Liver (tissue), 3 donors: ENCODE measurements around the gene SMOC2.

Experiments used
- ATF3 ChIP-seq: IDR thresholded peaks from 2 replicates; pipeline ENCODE4 v1.6.1; 2016; ENCODE audit warnings: antibody characterized with exemption
- CTCF ChIP-seq: fragments of 150-350 bp; IDR thresholded peaks from 2 replicates; pipeline ENCODE4 v1.5.1; 2017; ENCODE audit warnings: improper control_type of control experiment, low read depth, low read length; ENCODE audit not compliant: missing input control
- EGR1 ChIP-seq, 2 donors: IDR thresholded peaks; 2 replicates each; pipeline ENCODE4 v1.6.1; 2016 to 2018; ENCODE audit warnings: antibody characterized with exemption in 2 of 2, low read depth in 2 of 2
- JUND ChIP-seq, 2 donors: IDR thresholded peaks; 2 replicates each; pipeline ENCODE4 v1.6.1; 2016; ENCODE audit warnings: antibody characterized with exemption in 2 of 2
- RAD21 ChIP-seq, 2 donors: IDR thresholded peaks; 2 replicates each; pipeline ENCODE4 v1.6.1; 2016; ENCODE audit warnings: antibody characterized with exemption in 2 of 2, mild to moderate bottlenecking in 2 of 2
- TAF1 ChIP-seq: conservative IDR thresholded peaks from 2 replicates; pipeline ENCODE4 v1.6.1; 2016; ENCODE audit warnings: antibody characterized with exemption, mild to moderate bottlenecking
- donor health status: healthy.
- donor health status: healthy.

DNA sequence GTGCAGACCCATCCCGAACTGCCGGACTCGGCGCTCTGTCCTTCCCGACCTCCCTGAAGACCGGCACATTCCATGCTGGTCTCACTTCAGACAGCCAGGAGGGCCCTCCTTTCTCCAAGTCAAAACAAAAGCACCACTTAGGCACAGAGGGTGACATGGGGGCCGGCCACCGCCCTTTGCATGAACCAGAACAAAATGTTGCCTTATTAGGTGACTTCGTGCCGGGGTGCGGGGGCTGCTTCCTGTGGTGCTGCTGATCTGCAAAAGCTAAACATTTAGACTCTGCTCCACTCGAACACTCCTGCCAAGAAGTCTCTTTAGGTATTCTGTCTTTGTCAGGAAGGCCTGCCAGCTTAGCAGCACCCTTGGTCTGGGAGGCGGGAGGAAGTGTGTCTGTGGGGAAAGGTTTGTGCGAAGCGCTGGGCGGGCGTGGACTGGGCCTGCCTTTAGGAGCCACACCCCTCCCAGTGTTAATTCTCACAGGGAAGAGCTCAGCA lies 133.8 kb downstream of the SMOC2 start:
- no peak for TF ChIP-seq CTCF
- no peak for TF ChIP-seq TAF1
- no peak for TF ChIP-seq RAD21 (IDR thresholded peaks at IDR 0.05)
- no peak for TF ChIP-seq ATF3
- no peak for TF ChIP-seq EGR1 (IDR thresholded peaks at IDR 0.05; ENCODE audit: low read depth in 2 of 2)
- TF ChIP-seq JUND (IDR thresholded peaks at IDR 0.05): no peak
